Tibial nerve (tissue), 4 donors: ENCODE measurements around the gene LPAR1. TPM values are rescaled to one million over a fixed set of nuclear protein-coding genes. Genes with fewer than 3 reads are reported as not detected.
A peak's percentile ranks its signal among the peaks of the same experiment; 100 is the strongest.

Source experiments
- DNase-seq, 2 donors: peaks; one replicate each; pipeline ENCODE4 v3.0.0-alpha.2; 2019; ENCODE audit warnings: low spot score in 2 of 2
- H3K27ac ChIP-seq, 4 donors: fragments of 200-600 bp; sonication (generic) in 3 of 4; one replicate each; pipeline ENCODE4 v1.5.1; 2017 to 2019; ENCODE audit warnings: mild to moderate bottlenecking in 1 of 4
- H3K27me3 ChIP-seq, 2 donors: fragments of 200-600 bp; sonication (generic) in 1 of 2; one replicate each; pipeline versions ENCODE4 v1.5.1 to v1.6.0; 2017 to 2019
- H3K36me3 ChIP-seq, 3 donors: fragments of 200-600 bp; sonication (generic); one replicate each; pipeline ENCODE4 v1.5.1; 2018 to 2019
- H3K4me1 ChIP-seq, 4 donors: fragments of 200-600 bp; sonication (generic) in 3 of 4; one replicate each; pipeline ENCODE4 v1.5.1; 2017 to 2019
- H3K4me3 ChIP-seq, 4 donors: fragments of 200-600 bp; sonication (generic) in 3 of 4; one replicate each; pipeline ENCODE4 v1.5.1; 2017 to 2019; ENCODE audit warnings: mild to moderate bottlenecking in 1 of 4, moderate library complexity in 1 of 4
- H3K9me3 ChIP-seq, 4 donors: fragments of 200-600 bp; sonication (generic) in 3 of 4; one replicate each; pipeline ENCODE4 v1.5.1; 2017 to 2019
- CTCF ChIP-seq, 5 experiments: fragments of 200-600 bp in 3 of 5; fragments of 450-650 bp in 2 of 5; sonication (generic) in 3 of 5; IDR thresholded peaks; one replicate each; pipeline ENCODE4 v1.5.1; 2016 to 2019; ENCODE audit warnings: antibody characterized with exemption in 5 of 5, mild to moderate bottlenecking in 3 of 5, moderate library complexity in 2 of 5
- EP300 ChIP-seq, 2 donors: sonication (generic); formaldehyde crosslinking; IDR thresholded peaks; one replicate each; pipeline ENCODE4 v1.6.1; 2017; ENCODE audit warnings: antibody characterized with exemption in 2 of 2, mild to moderate bottlenecking in 1 of 2
- POLR2A ChIP-seq, 2 donors: fragments of 450-650 bp; IDR thresholded peaks; one replicate each; pipeline ENCODE4 v1.6.1; 2017; ENCODE audit warnings: antibody characterized with exemption in 2 of 2, mild to moderate bottlenecking in 2 of 2, moderate library complexity in 2 of 2
- WGBS, 2 donors: methylation state at CpG; one replicate each; pipeline ENCODE4 v1.1.5; 2018; 5-methylcytosine and 5-hydroxymethylcytosine counted together
- total RNA-seq, 4 donors: library from RNA; depleted of rRNA; stranded (reverse); fragments of >200 nt; gene quantifications; one replicate each; pipeline ENCODE4 v1.1.0, GENCODE V29; 2016

Gene LPAR1
- total RNA-seq, 4 donors from 2014 or later, result 156 to 238 (median 199) TPM

GRCh38 chr9:110938242-110938641, 100.0 kb downstream of the LPAR1 start:
- Histone ChIP-seq H3K4me1 (peaks cover 0 to 69% (median 19%) of the 10 kb centered on the region in 4 donors), H3K27me3 (no peaks in the 10 kb centered on the region), H3K4me3 (no peak overlapping the region), H3K36me3 (peaks cover 0 to 17% (median 0%) of the 10 kb centered on the region in 3 donors), H3K27ac (peak overlapping the region in 3 of 4 donors; percentile 2 to 82 (median 77)), H3K9me3 (no peaks in the 10 kb centered on the region)
- DNase-seq, result no peak
- TF ChIP-seq CTCF (IDR thresholded peaks at IDR 0.05) (no peak), POLR2A (IDR thresholded peaks at IDR 0.05) (no peak)
- 75 to 76% methylated on average over 3 of the region's 3 CpGs for WGBS, 2 donors

- 30 to 31% methylated on average over 3 of the region's 3 CpGs for WGBS, 2 donors
- Histone ChIP-seq H3K27ac (peak overlapping the region in 3 of 4 donors; percentile 35 to 82 (median 77)), H3K9me3 (peaks cover 0 to 5% (median 0%) of the 10 kb centered on the region in 4 donors), H3K4me1 (peaks cover 0 to 75% (median 19%) of the 10 kb centered on the region in 4 donors), H3K27me3 (no peaks in the 10 kb centered on the region), H3K36me3 (peaks cover 0 to 15% (median 0%) of the 10 kb centered on the region in 3 donors), H3K4me3 (no peak overlapping the region)
- TF ChIP-seq POLR2A (IDR thresholded peaks at IDR 0.05), result no peak
- TF ChIP-seq CTCF (IDR thresholded peaks at IDR 0.05), result no peak
- TF ChIP-seq EP300 (IDR thresholded peaks at IDR 0.05), result peak in 1 of 2 donors; percentile 18
- no peak for DNase-seq
Observed at GRCh38 chr9:110936719-110937452, 101.4 kb downstream of the LPAR1 start.

GRCh38 chr9:110936237-110936636, 102.0 kb downstream of the LPAR1 start:
- TF ChIP-seq CTCF (IDR thresholded peaks at IDR 0.05) (no peak), POLR2A (IDR thresholded peaks at IDR 0.05) (no peak), EP300 (IDR thresholded peaks at IDR 0.05) (no peak)
- peak overlapping the region in 3 of 4 donors; percentile 35 to 82 (median 77) for H3K27ac ChIP-seq
- peaks cover 0 to 75% (median 19%) of the 10 kb centered on the region in 4 donors for H3K4me1 ChIP-seq
- no peaks in the 10 kb centered on the region for H3K27me3 ChIP-seq
- H3K36me3 ChIP-seq, result peaks cover 0 to 9% (median 0%) of the 10 kb centered on the region in 3 donors
- peaks cover 0 to 6% (median 0%) of the 10 kb centered on the region in 4 donors for H3K9me3 ChIP-seq
- 73 to 77% methylated on average over 3 of the region's 3 CpGs for WGBS, 2 donors
- H3K4me3 ChIP-seq, result no peak overlapping the region
- DNase-seq, result no peak

DNA sequence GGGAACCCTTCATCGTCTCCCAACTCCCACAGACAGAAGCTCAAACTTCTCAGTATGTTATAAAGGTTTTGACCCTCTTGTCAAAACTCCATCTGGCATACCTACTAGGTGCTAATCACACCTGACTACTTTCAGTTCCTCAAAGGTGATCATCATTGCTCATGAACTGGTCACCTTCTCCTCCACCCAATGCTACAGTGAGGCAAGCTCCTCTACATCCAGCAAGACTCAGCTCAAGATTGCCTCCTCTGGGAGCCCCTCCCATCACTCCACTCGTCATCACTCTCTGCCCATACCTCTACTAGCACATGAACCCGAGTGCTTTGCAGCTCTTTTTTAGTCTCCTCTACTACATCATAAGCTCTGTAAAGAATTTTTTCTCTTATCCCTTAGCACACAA, 102.4 kb downstream of the LPAR1 start:
- H3K4me3 ChIP-seq, result no peak overlapping the region
- peaks cover 0 to 6% (median 0%) of the 10 kb centered on the region in 4 donors for H3K9me3 ChIP-seq
- TF ChIP-seq POLR2A (IDR thresholded peaks at IDR 0.05), result no peak
- no peak for TF ChIP-seq CTCF (IDR thresholded peaks at IDR 0.05)
- TF ChIP-seq EP300 (IDR thresholded peaks at IDR 0.05), result no peak
- DNase-seq, result no peak
- H3K36me3 ChIP-seq, result peaks cover 0 to 8% (median 0%) of the 10 kb centered on the region in 3 donors
- peaks cover 0 to 75% (median 19%) of the 10 kb centered on the region in 4 donors for H3K4me1 ChIP-seq
- H3K27ac ChIP-seq, result peak overlapping the region in 2 of 4 donors; percentile 77 to 82
- H3K27me3 ChIP-seq, result no peaks in the 10 kb centered on the region
- WGBS, 2 donors, result 66 to 72% methylated on average over 3 of the region's 3 CpGs

GRCh38 chr9:110933350-110934001, 104.8 kb downstream of the LPAR1 start:
- Histone ChIP-seq H3K27me3 (no peaks in the 10 kb centered on the region), H3K9me3 (peaks cover 0 to 6% (median 0%) of the 10 kb centered on the region in 4 donors), H3K4me3 (no peak overlapping the region), H3K4me1 (peaks cover 0 to 70% (median 19%) of the 10 kb centered on the region in 4 donors), H3K36me3 (peaks cover 0 to 14% (median 0%) of the 10 kb centered on the region in 3 donors), H3K27ac (peak overlapping the region in 2 of 4 donors; percentile 77 to 82)
- TF ChIP-seq POLR2A (IDR thresholded peaks at IDR 0.05) (no peak), EP300 (IDR thresholded peaks at IDR 0.05) (no peak), CTCF (IDR thresholded peaks at IDR 0.05) (no peak)
- DNase-seq, result no peak
- WGBS, 2 donors, result 40 to 41% methylated on average over 4 of the region's 4 CpGs
